Measurements from ENCODE around the gene ALLC. TPM values are rescaled to one million over a fixed set of nuclear protein-coding genes. Genes with fewer than 3 reads are reported as not detected.

Gene ALLC
- total and polyA plus RNA-seq, 7 donors, result not detected

- H3K9me3 ChIP-seq, result no peaks in the 10 kb centered on the region
- no peaks in the 10 kb centered on the region for H3K36me3 ChIP-seq
- 83 to 90% methylated on average over 14 of the region's 14 CpGs for WGBS, 2 donors
- H3K27ac ChIP-seq, result no peak overlapping the region
- H3K4me1 ChIP-seq, result peaks cover 0 to 19% (median 14%) of the 10 kb centered on the region in 4 donors
- intact Hi-C loops (cut with DNase I), result no loop called here
- no peaks in the 10 kb centered on the region for H3K27me3 ChIP-seq
- no peak overlapping the region for H3K4me3 ChIP-seq
- TF ChIP-seq POLR2A (IDR thresholded peaks at IDR 0.05), result no peak
- no peak for TF ChIP-seq POLR2AphosphoS5 (IDR thresholded peaks at IDR 0.05)
- no peak for TF ChIP-seq CTCF (IDR thresholded peaks at IDR 0.05)
- no peak for TF ChIP-seq EP300 (IDR thresholded peaks at IDR 0.05)
- DNase-seq, result no peak
These were observed 10.0 kb upstream of the ALLC start for GRCh38 chr2:3647831-3648651.

GRCh38 chr2:3648652-3649177 is 9.3 kb upstream of the ALLC start:
- H3K9me3 ChIP-seq, result no peaks in the 10 kb centered on the region
- H3K27me3 ChIP-seq, result no peaks in the 10 kb centered on the region
- WGBS, 2 donors, result 90 to 93% methylated on average over 20 of the region's 20 CpGs
- peaks cover 0 to 19% (median 14%) of the 10 kb centered on the region in 4 donors for H3K4me1 ChIP-seq
- no peak overlapping the region for H3K27ac ChIP-seq
- H3K4me3 ChIP-seq, result no peak overlapping the region
- DNase-seq, result no peak
- intact Hi-C loops (cut with DNase I), result no loop called here
- TF ChIP-seq EP300 (IDR thresholded peaks at IDR 0.05), result no peak
- no peak for TF ChIP-seq POLR2AphosphoS5 (IDR thresholded peaks at IDR 0.05)
- no peak for TF ChIP-seq POLR2A (IDR thresholded peaks at IDR 0.05)
- TF ChIP-seq CTCF (IDR thresholded peaks at IDR 0.05), result no peak
- no peaks in the 10 kb centered on the region for H3K36me3 ChIP-seq

- Histone ChIP-seq H3K27ac (no peak overlapping the region), H3K4me1 (peaks cover 0 to 19% (median 14%) of the 10 kb centered on the region in 4 donors), H3K4me3 (no peak overlapping the region), H3K9me3 (no peaks in the 10 kb centered on the region), H3K36me3 (no peaks in the 10 kb centered on the region), H3K27me3 (no peaks in the 10 kb centered on the region)
- TF ChIP-seq POLR2A (IDR thresholded peaks at IDR 0.05) (no peak), EP300 (IDR thresholded peaks at IDR 0.05) (no peak), CTCF (IDR thresholded peaks at IDR 0.05) (no peak), POLR2AphosphoS5 (IDR thresholded peaks at IDR 0.05) (no peak)
- 83 to 87% methylated on average over 16 of the region's 16 CpGs for WGBS, 2 donors
- no peak for DNase-seq
- intact Hi-C loops (cut with DNase I), result no loop called here
These were observed 8.4 kb upstream of the ALLC start for GRCh38 chr2:3649581-3649980.

GRCh38 chr2:3650140-3650920 is 7.7 kb upstream of the ALLC start:
- Histone ChIP-seq H3K36me3 (no peaks in the 10 kb centered on the region), H3K9me3 (no peaks in the 10 kb centered on the region), H3K4me3 (no peak overlapping the region), H3K4me1 (peaks cover 0 to 19% (median 14%) of the 10 kb centered on the region in 4 donors), H3K27ac (peak overlapping the region in 2 of 4 donors; percentile 49 to 53), H3K27me3 (no peaks in the 10 kb centered on the region)
- intact Hi-C loops (cut with DNase I), result loop anchor here (2.0 to 5.0 kb wide), 4 partner anchors 93 to 348 kb away; partner anchors contain the start of genes EIPR1, RNASEH1 and TRAPPC12
- WGBS, 2 donors, result 71 to 78% methylated on average over 20 of the region's 20 CpGs
- TF ChIP-seq CTCF (IDR thresholded peaks at IDR 0.05) (no peak), EP300 (IDR thresholded peaks at IDR 0.05) (no peak), POLR2A (IDR thresholded peaks at IDR 0.05) (no peak), POLR2AphosphoS5 (IDR thresholded peaks at IDR 0.05) (no peak)
- no peak for DNase-seq
